Activated CD8-positive, alpha-beta memory T cell treated with anti-CD3 and anti-CD28 coated beads, Interleukin-2, amount 50 U/mL, for 1 hour (primary cell): ENCODE measurements around the gene ABTB2.

Experiments used
- DNase-seq: peaks from one replicate; pipeline ENCODE4 v3.0.0-alpha.2; 2020; ENCODE audit errors: extremely low read depth

ABTB2 gene

DNA sequence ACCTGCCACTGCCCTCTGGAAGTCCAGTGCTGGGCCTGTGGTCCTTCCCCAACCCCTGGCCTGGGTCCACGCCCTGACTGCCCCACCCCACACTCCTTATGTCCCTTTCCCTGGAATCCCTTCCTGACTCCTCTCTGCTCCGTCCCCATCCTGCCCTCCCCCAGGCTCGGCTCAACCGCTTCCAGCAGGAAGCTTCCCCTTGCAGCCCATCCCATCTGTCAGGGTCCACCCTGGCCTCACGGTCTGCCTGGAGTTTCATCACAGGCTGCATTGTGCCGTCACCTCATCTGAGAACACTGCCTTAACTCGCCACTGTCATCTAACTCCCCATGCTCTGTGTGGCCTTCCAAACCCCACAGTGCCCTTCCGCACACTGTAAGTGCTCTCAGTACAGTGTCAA lies 188.1 kb downstream of the ABTB2 start:
- no peak for DNase-seq

DNA sequence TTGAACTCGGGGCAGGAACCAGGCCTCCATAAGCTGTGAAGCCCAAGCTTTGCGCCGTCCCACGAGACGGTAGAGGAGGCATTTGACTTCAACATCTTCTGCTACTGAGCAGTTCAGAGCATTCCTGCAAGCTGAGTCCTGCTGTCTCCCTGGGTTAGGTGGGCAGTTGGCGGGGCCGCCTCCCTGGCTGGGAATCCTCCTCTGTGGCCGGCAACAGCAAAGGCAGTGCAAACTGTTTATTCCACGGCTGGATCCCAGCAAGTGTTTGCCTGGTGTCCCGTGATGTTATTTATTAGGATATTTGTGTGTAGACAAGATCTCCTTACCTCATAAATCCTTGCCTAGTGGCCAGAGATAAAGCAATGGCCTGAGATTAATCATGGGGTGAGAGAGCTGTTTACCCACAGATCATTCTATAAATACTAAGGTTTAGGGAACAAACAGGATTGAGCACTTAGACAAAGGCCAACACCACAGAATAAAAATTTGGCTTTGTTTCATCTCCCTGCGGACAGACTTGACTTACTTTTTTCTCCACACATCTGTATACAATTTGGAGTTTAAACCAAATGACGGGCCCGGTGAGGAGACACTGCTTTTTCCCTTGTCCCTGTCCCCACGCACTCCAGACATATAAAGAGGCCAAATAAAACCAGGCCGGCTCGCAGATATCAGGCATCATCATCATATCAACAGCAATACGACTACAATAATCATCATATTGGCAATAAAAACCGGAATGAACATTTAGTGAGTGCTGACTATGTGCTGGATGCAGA lies 189.0 kb downstream of the ABTB2 start:
- DNase-seq, result no peak

- no peak for DNase-seq
Observed at GRCh38 chr11:34167961-34168360, 189.8 kb downstream of the ABTB2 start.

DNA sequence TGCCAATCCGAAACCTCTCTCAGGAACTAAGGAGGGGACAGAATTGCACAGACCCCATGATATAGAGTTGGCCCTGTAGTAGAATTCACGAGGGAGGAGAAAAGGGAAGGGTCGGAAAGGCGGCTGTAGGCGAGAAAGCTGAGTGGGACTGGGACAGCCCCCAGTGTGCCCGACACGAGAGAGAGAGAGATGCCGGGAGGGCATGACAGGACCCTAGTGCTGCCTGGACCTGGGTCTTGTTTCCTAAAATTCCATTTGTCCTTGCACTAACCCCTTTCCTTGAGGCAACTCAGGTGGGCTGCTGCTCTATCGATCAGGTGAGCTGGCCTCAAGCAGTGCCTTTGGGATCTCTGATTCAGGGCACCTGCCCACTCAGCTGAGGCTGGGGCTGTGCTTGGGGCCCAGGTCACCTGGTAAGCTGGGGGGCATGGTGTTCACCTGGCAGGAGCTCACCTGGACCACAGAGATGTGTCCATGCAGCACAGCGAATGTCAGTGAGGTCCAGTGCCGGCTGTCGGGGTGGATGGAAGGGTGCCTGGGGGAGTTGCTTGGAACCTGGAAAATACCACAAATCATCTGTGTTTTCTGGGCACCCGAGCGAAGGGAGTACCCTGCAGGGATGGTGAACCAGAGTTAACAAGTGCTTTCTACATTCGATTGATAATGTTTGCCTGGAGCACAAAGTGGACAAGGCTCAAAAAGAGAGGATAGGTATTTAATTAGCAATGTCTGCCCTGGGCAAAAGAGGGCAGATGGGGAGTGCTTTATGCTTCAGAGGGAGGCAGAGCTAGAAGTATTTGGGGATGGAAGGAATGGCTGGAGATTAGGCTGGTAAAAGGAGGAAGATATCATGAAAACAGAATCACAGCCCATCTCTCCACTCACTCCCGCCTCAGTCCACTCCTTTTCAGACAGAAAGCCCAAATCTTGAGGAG lies 190.7 kb downstream of the ABTB2 start:
- DNase-seq, result no peak

- no peak for DNase-seq
Observed at GRCh38 chr11:34165786-34166555, 191.8 kb downstream of the ABTB2 start.

GRCh38 chr11:34165121-34165520 lies 192.7 kb downstream of the ABTB2 start:
- DNase-seq, result no peak

- DNase-seq, result no peak
Observed at GRCh38 chr11:34162856-34163255, 195.0 kb downstream of the ABTB2 start.

- no peak for DNase-seq
Observed at GRCh38 chr11:34162493-34162820, 195.4 kb downstream of the ABTB2 start.

DNA sequence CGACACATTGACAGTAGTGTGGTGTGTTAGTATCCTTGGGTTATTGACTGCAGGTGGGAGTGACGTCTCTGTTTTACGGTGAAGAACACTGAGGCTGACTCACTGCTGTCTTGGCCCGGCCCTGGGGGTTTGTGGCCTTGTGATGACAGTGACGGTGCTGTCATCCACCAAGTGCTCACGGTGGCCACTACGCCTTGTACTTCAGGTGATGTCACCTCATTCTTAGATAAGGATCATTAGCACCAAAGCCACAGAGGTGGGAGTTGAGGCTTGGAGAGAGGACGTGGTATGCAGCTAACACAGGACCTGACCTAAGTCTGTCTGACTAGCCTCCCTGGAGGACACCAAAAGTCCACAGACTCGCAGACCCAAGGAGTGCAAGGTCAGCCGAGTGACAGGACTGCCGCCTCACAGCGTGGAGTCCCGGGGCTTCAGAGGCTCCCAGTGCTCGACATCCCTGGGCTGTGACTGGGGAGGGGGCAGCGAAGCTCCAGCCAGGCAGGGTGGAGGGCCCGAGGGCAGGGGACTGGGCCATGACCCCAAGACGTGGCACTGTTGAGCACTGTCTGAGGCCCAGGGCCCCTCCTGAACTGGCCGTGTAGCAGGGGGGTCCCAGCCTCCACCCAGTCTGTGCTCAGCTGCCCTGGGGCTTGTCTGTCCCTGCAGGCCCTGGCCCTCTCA lies 195.9 kb downstream of the ABTB2 start:
- DNase-seq, result no peak

GRCh38 chr11:34161361-34161760 lies 196.4 kb downstream of the ABTB2 start:
- no peak for DNase-seq

- DNase-seq, result no peak
Observed at GRCh38 chr11:34160791-34161190, 197.0 kb downstream of the ABTB2 start.

DNA sequence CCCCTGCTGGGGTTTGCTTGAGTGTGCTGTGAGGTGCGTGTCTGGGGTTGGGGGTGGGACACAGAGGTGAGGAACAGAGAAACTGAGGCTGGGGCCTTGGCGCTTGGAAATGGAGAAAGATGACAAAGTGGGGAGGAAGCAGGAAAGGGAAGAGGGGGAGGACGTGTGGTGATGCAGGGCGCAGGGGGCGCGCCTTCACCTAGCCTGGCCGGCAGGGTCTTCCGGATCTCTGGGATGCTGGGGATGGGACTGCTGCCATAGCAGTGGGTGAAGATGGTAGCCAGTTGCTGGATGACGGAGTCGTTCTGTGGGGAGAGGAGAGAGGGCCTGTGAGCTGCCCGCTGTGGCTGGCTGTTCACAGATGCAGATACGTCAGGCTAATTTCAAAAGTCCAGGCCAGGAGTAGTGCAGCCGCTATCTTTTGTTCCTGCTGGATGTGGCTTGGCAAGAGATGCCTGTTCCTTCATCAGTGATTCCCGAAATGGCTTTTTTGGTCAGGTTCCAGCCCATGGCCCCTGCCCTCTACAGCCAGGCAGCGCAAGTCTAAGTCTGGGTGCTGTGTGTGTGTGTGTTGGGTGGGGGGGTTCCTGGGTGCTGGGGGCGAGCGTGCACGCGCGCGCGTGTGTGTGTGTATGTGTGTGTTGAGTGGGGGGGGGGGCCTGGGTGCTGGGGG lies 197.6 kb downstream of the ABTB2 start:
- no peak for DNase-seq

GRCh38 chr11:34158661-34159060 lies 199.1 kb downstream of the ABTB2 start:
- no peak for DNase-seq

DNA sequence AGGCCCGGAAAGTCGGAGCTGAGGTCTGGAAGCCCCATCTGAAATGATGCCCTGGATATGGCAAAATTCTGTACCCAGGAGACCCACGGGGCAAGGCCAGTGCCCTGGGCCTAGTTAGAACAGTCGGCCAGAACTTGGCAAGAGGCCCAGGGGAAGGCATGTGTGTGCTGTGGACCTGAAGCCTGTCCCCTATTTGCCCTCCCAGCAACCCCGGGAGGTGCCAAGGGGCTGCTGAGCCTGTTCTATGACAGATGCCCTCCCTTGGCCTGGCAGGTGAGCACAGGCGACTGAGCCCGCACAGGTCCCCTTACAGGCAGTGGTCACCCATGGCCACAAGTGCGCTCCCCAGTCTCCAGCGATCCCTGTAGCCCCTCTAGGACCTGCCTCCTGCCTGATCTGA lies 200.6 kb downstream of the ABTB2 start:
- DNase-seq, result no peak

GRCh38 chr11:34155757-34156062 lies 202.1 kb downstream of the ABTB2 start:
- DNase-seq, result no peak

GRCh38 chr11:34155057-34155756 lies 202.6 kb downstream of the ABTB2 start:
- DNase-seq, result no peak

GRCh38 chr11:34154059-34154875 lies 203.5 kb downstream of the ABTB2 start:
- no peak for DNase-seq

DNA sequence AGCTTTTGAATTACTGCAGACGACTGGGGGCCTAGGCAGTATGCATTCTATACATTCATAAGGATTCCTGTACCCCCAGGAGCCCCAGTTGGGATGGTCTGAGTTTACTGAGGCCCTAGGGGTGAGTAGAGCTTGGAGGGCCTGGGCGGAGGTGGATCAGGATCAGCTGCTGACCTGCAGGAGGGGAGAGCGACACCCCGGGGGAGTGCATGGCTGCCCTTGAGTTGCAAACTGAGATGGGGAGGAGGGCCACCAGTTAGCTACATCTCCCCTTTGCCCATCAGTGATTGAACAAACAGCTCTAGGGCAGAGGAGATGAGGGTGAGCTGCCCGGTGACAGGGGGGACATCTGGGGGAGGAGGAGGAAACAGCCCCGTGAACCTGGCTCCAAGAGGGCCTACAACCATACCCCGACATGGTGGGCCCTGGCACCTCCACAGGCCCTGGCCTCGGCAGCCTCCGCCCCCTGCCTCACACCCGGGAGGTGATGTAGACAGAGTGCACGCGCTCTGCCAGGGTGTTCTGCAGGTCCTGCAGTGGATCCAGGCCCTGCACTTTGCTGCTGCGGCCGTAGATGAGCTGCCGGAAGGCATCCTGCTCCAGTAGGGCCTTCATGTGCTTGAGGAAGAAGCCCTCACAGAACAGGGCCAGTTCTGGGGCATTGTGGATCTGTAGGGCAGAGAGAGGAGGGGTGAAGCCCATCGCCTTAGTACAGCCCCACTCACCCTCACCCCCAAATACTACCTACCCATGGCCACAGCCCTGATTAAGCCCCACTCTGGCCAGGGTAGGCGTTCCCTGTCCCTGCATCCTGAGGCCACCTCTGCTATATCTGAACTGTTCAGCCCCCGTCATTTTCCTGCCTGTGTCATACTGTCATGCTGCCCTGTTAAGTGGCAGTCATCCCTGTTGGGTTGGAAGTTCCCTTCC lies 205.6 kb downstream of the ABTB2 start:
- DNase-seq, result no peak

- no peak for DNase-seq
Observed at GRCh38 chr11:34151166-34151565, 206.6 kb downstream of the ABTB2 start.
